Left ventricle myocardium inferior (tissue), 1 donor: ENCODE results near the gene INF2. TPM values are rescaled to one million over a fixed set of nuclear protein-coding genes. Genes with fewer than 3 reads are reported as not detected.

ENCODE experiments used
- DNase-seq: peaks from one replicate; pipeline ENCODE4 v3.0.0-alpha.2; 2020
- H3K27ac ChIP-seq: fragments of 200-600 bp; replicated peaks from 2 replicates; pipeline ENCODE4 v1.8.0; 2021
- H3K27me3 ChIP-seq: fragments of 200-600 bp; 2 replicates; pipeline ENCODE4 v1.8.0; 2021; ENCODE audit warnings: low read depth
- H3K36me3 ChIP-seq: fragments of 200-600 bp; 2 replicates; pipeline ENCODE4 v1.8.0; 2021
- H3K4me1 ChIP-seq: fragments of 200-600 bp; 2 replicates; pipeline ENCODE4 v1.8.0; 2021
- H3K4me3 ChIP-seq: fragments of 200-600 bp; 2 replicates; pipeline ENCODE4 v1.8.0; 2021; ENCODE audit warnings: mild to moderate bottlenecking, moderate library complexity
- H3K9me3 ChIP-seq: fragments of 200-600 bp; replicated peaks from 2 replicates; pipeline ENCODE4 v1.8.0; 2021
- intact Hi-C: fragments of 100-400 bp; cut with micrococcal nuclease; formaldehyde crosslinking; loops from one replicate; pipeline ENCODE4 v1.11.0; 2022
- total RNA-seq: library from RNA; stranded (reverse); fragmentation: NEBNext Ultra II Directional; extraction: Animal tissue kit (Norgen Biotek cat#: 25700); gene quantifications from one replicate; pipeline ENCODE4 v1.2.1, GENCODE V29; 2021
- TF ChIP-seq, protein P1 (sequence below): fragments of 200-600 bp; IDR thresholded peaks from 2 replicates; pipeline ENCODE4 v1.8.0; 2021; ENCODE audit warnings: antibody characterized with exemption, mild to moderate bottlenecking, borderline replicate concordance
- donor health status: DM: no; HTN: yes; CAD: no; lungs with severe emphysema.

INF2 gene
- total RNA-seq, 1 donor from 2014 or later: 28.5 TPM

DNA sequence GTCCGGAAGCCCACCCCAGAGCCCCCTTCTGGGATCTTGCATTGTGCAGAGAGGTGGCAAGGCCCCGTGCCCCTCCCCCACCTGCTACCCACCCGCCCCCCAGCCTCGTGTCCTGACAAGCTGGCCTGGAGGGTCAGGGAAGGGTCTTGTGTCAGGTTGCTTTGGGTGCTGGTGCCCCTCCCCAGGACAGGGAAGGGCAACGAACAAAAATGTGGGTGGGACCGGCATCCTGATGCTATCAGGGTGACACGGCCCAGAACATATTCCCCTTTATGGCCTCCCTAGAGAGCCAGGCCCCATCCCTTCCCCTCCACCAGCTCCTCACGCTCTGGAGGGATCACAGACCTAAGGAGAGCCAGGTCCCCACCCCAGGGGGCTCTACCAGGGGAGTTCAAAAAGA lies 46.1 kb upstream of the INF2 start:
- TF ChIP-seq, protein P1, sequence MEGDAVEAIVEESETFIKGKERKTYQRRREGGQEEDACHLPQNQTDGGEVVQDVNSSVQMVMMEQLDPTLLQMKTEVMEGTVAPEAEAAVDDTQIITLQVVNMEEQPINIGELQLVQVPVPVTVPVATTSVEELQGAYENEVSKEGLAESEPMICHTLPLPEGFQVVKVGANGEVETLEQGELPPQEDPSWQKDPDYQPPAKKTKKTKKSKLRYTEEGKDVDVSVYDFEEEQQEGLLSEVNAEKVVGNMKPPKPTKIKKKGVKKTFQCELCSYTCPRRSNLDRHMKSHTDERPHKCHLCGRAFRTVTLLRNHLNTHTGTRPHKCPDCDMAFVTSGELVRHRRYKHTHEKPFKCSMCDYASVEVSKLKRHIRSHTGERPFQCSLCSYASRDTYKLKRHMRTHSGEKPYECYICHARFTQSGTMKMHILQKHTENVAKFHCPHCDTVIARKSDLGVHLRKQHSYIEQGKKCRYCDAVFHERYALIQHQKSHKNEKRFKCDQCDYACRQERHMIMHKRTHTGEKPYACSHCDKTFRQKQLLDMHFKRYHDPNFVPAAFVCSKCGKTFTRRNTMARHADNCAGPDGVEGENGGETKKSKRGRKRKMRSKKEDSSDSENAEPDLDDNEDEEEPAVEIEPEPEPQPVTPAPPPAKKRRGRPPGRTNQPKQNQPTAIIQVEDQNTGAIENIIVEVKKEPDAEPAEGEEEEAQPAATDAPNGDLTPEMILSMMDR: no peak
- peaks cover 27% of the 10 kb centered on the region for H3K27me3 ChIP-seq
- intact Hi-C loops: no loop called here
- H3K4me1 ChIP-seq: peaks cover 16% of the 10 kb centered on the region
- no peak overlapping the region for H3K27ac ChIP-seq
- DNase-seq: no peak
- peaks cover 8% of the 10 kb centered on the region for H3K9me3 ChIP-seq
- H3K36me3 ChIP-seq: no peaks in the 10 kb centered on the region
- H3K4me3 ChIP-seq: no peak overlapping the region

DNA sequence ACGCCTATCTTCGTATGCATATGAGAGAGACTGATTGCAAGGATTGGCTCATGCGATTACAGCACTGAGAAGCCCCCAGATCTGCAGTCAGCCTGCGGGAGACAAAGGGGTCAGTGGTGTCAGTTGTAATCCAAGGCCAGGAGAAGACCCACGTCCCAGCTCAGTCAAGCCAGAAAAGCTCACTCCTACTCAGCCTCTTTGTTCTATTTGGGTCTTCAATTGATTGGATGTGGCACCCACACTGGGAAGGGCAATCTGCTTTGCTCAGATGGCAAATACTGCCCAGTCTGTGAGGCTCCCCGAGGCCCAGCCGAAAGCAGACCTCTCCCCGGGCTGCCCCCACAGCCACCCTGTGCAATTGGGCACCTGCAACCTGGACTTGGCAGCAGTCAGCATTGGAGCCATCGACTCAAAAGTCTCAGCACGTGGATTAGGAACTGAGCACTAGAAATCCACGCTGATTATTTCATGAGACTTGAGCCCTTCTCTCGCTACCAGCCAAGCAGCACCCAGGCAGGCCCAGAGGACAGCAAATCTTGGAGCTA lies 45.3 kb upstream of the INF2 start:
- TF ChIP-seq, protein P1: no peak
- Histone ChIP-seq H3K27me3 (peaks cover 18% of the 10 kb centered on the region), H3K36me3 (no peaks in the 10 kb centered on the region), H3K4me3 (no peak overlapping the region), H3K4me1 (peaks cover 16% of the 10 kb centered on the region), H3K27ac (no peak overlapping the region), H3K9me3 (peaks cover 8% of the 10 kb centered on the region)
- DNase-seq: no peak
- intact Hi-C loops: no loop called here

DNA sequence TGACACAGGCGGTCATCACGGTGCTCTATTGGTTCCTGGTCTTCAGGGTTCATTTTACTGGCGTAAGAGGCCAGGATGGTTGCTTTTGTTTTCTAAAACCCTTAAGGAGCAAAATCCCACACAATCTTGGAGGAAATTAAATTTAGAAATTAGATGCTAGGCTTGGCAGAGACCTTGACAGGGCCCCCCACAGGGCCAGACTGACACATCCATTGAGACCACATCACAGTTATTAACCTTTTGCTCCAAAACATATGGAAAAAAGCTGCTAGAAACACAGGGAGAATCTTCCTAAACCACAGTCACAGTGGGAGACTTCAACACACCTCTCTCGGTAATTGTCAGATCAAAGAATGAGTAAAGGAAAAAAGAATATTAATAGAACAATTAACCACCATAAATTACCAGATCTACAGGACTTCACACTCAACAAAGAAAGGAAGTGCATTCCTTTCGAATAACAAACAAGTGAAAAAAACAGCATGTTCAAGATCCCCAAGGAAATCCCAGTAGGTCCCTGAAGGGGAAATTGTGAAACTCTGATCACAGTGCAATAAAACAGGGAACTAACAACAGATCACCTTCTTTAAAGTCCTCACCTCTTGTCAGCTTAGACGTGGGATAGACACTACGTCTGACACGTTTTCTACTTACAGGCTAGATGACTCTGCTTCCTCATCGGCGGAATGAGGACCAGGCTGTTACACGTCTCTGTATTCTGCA lies 44.6 kb upstream of the INF2 start:
- no peak for DNase-seq

DNA sequence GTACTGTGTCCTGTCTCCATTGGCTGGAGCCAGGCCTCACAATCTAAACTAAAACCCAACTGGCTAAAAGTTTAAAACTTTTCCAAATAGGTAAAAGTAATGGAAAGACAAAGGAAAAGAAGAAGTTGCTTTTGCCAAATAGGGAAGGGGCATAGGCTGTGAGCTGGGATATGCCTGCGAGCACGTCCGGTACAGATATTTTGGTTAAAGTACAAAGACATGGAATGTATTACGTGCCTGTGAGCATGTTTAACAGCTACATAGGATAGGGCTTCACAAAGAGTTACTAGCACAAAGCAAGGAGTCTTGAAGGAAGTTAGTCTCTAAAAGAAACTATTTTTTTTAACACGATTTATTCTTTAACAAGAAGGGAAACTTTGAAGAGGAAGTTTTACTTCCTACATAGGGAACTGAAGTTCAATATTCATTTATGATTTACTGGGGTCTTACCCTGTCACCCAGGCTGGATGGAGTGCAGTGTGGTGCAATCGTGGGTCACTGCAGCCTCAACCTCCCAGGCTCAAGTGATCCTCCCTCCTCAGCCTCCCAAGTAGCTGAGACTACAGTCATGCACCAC lies 41.9 kb upstream of the INF2 start:
- DNase-seq: no peak
- Histone ChIP-seq H3K27me3 (no peaks in the 10 kb centered on the region), H3K4me1 (peaks cover 14% of the 10 kb centered on the region), H3K36me3 (no peaks in the 10 kb centered on the region), H3K4me3 (no peak overlapping the region), H3K9me3 (peaks cover 8% of the 10 kb centered on the region), H3K27ac (no peak overlapping the region)
- TF ChIP-seq, protein P1: no peak
- intact Hi-C loops: no loop called here

More for the DNA sequence above, 44.6 kb upstream of the INF2 start:
- H3K27me3 ChIP-seq: peaks cover 11% of the 10 kb centered on the region
- H3K27ac ChIP-seq: no peak overlapping the region
- peaks cover 8% of the 10 kb centered on the region for H3K9me3 ChIP-seq
- no peaks in the 10 kb centered on the region for H3K36me3 ChIP-seq
- intact Hi-C loops: no loop called here
- TF ChIP-seq, protein P1: no peak
- peaks cover 17% of the 10 kb centered on the region for H3K4me1 ChIP-seq
- H3K4me3 ChIP-seq: no peak overlapping the region

DNA sequence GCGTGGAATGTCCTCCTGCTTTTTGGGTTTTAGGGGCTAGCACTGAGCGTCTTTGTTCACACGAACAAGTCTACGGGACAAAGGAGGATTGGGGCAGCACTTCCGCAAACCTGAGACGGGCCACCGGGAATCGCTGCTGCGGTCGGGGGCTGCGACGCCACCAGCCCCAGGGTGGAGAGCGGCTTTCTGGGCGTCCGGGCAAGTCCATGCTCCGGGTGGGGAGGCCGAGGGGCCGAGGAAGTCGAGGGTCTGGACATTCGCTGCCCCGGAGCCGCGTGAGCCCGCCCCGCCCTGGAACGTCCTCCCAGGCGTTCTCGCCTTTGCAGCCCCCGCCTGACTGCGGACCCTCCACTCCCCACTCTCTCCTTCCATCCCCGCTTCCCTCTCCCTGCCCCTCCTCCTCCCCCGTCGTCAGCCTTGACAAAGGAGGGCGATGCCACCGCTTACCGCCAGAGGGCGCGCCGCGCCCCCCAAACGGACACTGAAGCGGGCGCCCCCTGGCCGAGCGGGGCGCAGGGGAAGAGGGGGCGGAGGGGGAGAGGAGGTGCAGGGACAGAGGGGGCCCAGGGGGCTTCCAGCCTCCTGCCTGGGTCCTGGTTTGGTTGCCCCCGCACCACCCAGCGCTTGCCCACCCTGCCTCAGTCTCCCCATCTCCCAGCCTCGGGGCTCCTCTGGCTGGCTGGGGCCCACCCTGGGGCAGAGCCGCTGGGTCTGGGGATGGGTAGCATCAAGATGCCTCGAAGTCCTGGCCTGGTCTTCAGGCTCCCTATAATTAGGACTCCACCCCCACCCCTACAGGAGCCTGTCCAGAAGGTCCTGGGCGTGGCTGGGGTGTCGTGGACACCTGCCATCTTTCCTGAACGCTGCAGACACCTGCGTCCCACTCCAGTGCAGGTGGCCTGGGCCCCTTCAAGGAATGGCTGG lies 39.1 kb upstream of the INF2 start:
- no peak overlapping the region for H3K27ac ChIP-seq
- peaks cover 13% of the 10 kb centered on the region for H3K4me1 ChIP-seq
- intact Hi-C loops: no loop called here
- TF ChIP-seq, protein P1: peak; percentile 97
- peaks cover 3% of the 10 kb centered on the region for H3K9me3 ChIP-seq
- DNase-seq: peak; percentile 70
- no peaks in the 10 kb centered on the region for H3K27me3 ChIP-seq
- H3K36me3 ChIP-seq: no peaks in the 10 kb centered on the region
- peak overlapping the region; percentile 66 for H3K4me3 ChIP-seq
